SK-N-SH treated with all-trans-retinoic acid at 6 μM for 48 hours (cell line): Measurements from ENCODE around the gene EGLN1.
A peak's percentile ranks its signal among the peaks of the same experiment; 100 is the strongest.

Experiments
- ATAC-seq: fragments of 200-7000 bp; cut with Tn5 transposase; 3 replicates; pipeline ENCODE4 v1.9.1; 2020; ENCODE audit warnings: mild to moderate bottlenecking, moderate library complexity
- ARNTL ChIP-seq: fragments of 450-650 bp; formaldehyde crosslinking; IDR thresholded peaks from 2 replicates; pipeline ENCODE4 v1.5.0; 2020; ENCODE audit warnings: low read depth, mild to moderate bottlenecking, moderate library complexity, borderline replicate concordance
- BACH2 ChIP-seq: fragments of 250-450 bp; sonication (Bioruptor Pico); IDR thresholded peaks from 2 replicates; pipeline ENCODE4 v1.9.0; 2021; ENCODE audit warnings: mild to moderate bottlenecking, borderline replicate concordance
- CREB5 ChIP-seq: fragments of 250-450 bp; sonication (Bioruptor Pico); IDR thresholded peaks from 2 replicates; pipeline ENCODE4 v1.5.1; 2020; ENCODE audit warnings: low read depth, mild to moderate bottlenecking, moderate library complexity
- CSDC2 ChIP-seq: fragments of 250-450 bp; sonication (Bioruptor Pico); IDR thresholded peaks from 2 replicates; pipeline ENCODE4 v1.5.0; 2020; ENCODE audit warnings: mild to moderate bottlenecking, moderate library complexity
- CSRNP3 ChIP-seq: fragments of 250-450 bp; sonication (Bioruptor Pico); IDR thresholded peaks from 2 replicates; pipeline ENCODE4 v1.5.1; 2021; ENCODE audit warnings: mild to moderate bottlenecking, moderate library complexity
- ESRRG ChIP-seq: fragments of 250-450 bp; sonication (Bioruptor Pico); IDR thresholded peaks from 2 replicates; pipeline ENCODE4 v1.6.1; 2021; ENCODE audit warnings: mild to moderate bottlenecking
- ISL1 ChIP-seq: fragments of 250-450 bp; sonication (Bioruptor Pico); IDR thresholded peaks from 2 replicates; pipeline ENCODE4 v2.1.2; 2022; ENCODE audit warnings: mild to moderate bottlenecking, moderate library complexity
- OSR1 ChIP-seq: fragments of 250-450 bp; sonication (Bioruptor Pico); IDR thresholded peaks from 2 replicates; pipeline ENCODE4 v1.8.0; 2022; ENCODE audit warnings: moderate library complexity, mild to moderate bottlenecking, inconsistent platforms
- PATZ1 ChIP-seq: fragments of 250-450 bp; sonication (Bioruptor Pico); IDR thresholded peaks from 2 replicates; pipeline ENCODE4 v1.8.0; 2020; ENCODE audit warnings: mild to moderate bottlenecking, moderate library complexity, borderline replicate concordance
- POU6F1 ChIP-seq: fragments of 250-450 bp; sonication (Bioruptor Pico); IDR thresholded peaks from 2 replicates; pipeline ENCODE4 v1.8.0; 2021; ENCODE audit warnings: low read depth, mild to moderate bottlenecking, moderate library complexity, borderline replicate concordance
- PPARA ChIP-seq: fragments of 250-450 bp; sonication (Bioruptor Pico); IDR thresholded peaks from 2 replicates; pipeline ENCODE4 v1.5.0; 2020; ENCODE audit warnings: mild to moderate bottlenecking, borderline replicate concordance
- RARB ChIP-seq: fragments of 250-450 bp; sonication (Bioruptor Pico); IDR thresholded peaks from 2 replicates; pipeline ENCODE4 v1.8.0; 2021; ENCODE audit warnings: mild to moderate bottlenecking, moderate library complexity
- TCF4 ChIP-seq: fragments of 250-450 bp; sonication (Bioruptor Pico); IDR thresholded peaks from 2 replicates; pipeline ENCODE4 v1.8.0; 2021; ENCODE audit warnings: mild to moderate bottlenecking, moderate library complexity, borderline replicate concordance
- TOX ChIP-seq: fragments of 250-450 bp; sonication (Bioruptor Pico); IDR thresholded peaks from 2 replicates; pipeline ENCODE4 v1.8.0; 2021; ENCODE audit warnings: mild to moderate bottlenecking, moderate library complexity, borderline replicate concordance
- ZC3H10 ChIP-seq: fragments of 250-450 bp; sonication (Bioruptor Pico); IDR thresholded peaks from 2 replicates; pipeline ENCODE4 v1.5.1; 2021; ENCODE audit warnings: mild to moderate bottlenecking, moderate library complexity
- ZFP3 ChIP-seq: fragments of 250-450 bp; sonication (Bioruptor Pico); IDR thresholded peaks from 2 replicates; pipeline ENCODE4 v1.5.0; 2020; ENCODE audit warnings: mild to moderate bottlenecking, moderate library complexity
- ZNF565 ChIP-seq: fragments of 450-650 bp; formaldehyde crosslinking; conservative IDR thresholded peaks from 2 replicates; pipeline ENCODE4 v1.5.0; 2020; ENCODE audit warnings: low read depth, mild to moderate bottlenecking, moderate library complexity
- ZNF70 ChIP-seq: fragments of 450-650 bp; formaldehyde crosslinking; IDR thresholded peaks from 2 replicates; pipeline ENCODE4 v1.5.0; 2020; ENCODE audit warnings: mild to moderate bottlenecking, moderate library complexity
- ZNF8 ChIP-seq: fragments of 450-650 bp; formaldehyde crosslinking; IDR thresholded peaks from 2 replicates; pipeline ENCODE4 v1.5.0; 2020; ENCODE audit warnings: mild to moderate bottlenecking, moderate library complexity

Gene EGLN1

GRCh38 chr1:231393668-231394067, 28.4 kb downstream of the EGLN1 start:
- peak; percentile 14 for ATAC-seq
- TF ChIP-seq TOX (CRISPR knock-in tag) (peak; percentile 93), ZNF565 (CRISPR knock-in tag) (no peak), PPARA (CRISPR knock-in tag) (no peak), CSDC2 (CRISPR knock-in tag) (0 out of 2 replicates have a peak, but pooled peaks have one; percentile 60), ISL1 (CRISPR knock-in tag) (peak; percentile 73), POU6F1 (CRISPR knock-in tag) (no peak), OSR1 (CRISPR knock-in tag) (peak; percentile 91), ZC3H10 (CRISPR knock-in tag) (peak; percentile 92)

GRCh38 chr1:231392389-231393131, 29.5 kb downstream of the EGLN1 start:
- no peak for ATAC-seq
- no peak for TF ChIP-seq TCF4 (CRISPR knock-in tag)
- TF ChIP-seq ZFP3 (CRISPR knock-in tag) = no peak
- TF ChIP-seq PPARA (CRISPR knock-in tag) = no peak
- no peak for TF ChIP-seq ZC3H10 (CRISPR knock-in tag)
- TF ChIP-seq ZNF8 (CRISPR knock-in tag) = no peak
- no peak for TF ChIP-seq ZNF70 (CRISPR knock-in tag)

- TF ChIP-seq ZFP3 (CRISPR knock-in tag) = no peak
- no peak for TF ChIP-seq RARB (CRISPR knock-in tag)
- no peak for TF ChIP-seq CREB5
- peak; percentile 77 for TF ChIP-seq TOX (CRISPR knock-in tag)
- TF ChIP-seq OSR1 (CRISPR knock-in tag) = no peak
- TF ChIP-seq, all 23 proteins: peak for 1
- peak; percentile 66 for ATAC-seq
These were observed 32.0 kb downstream of the EGLN1 start for GRCh38 chr1:231390071-231390470.

GRCh38 chr1:231387770-231388669, 34.1 kb downstream of the EGLN1 start:
- no peak for TF ChIP-seq ZNF565 (CRISPR knock-in tag)
- no peak for TF ChIP-seq POU6F1 (CRISPR knock-in tag)
- no peak for TF ChIP-seq ZNF70 (CRISPR knock-in tag)
- TF ChIP-seq ESRRG (CRISPR knock-in tag) = no peak
- TF ChIP-seq ZFP3 (CRISPR knock-in tag) = no peak
- TF ChIP-seq CSDC2 (CRISPR knock-in tag) = no peak
- peak; percentile 53 for ATAC-seq

GRCh38 chr1:231386466-231386865, 35.6 kb downstream of the EGLN1 start:
- no peak for ATAC-seq
- no peak for TF ChIP-seq ISL1 (CRISPR knock-in tag)
- TF ChIP-seq RARB (CRISPR knock-in tag) = no peak
- TF ChIP-seq CSRNP3 = no peak
- no peak for TF ChIP-seq ARNTL (CRISPR knock-in tag)
- TF ChIP-seq OSR1 (CRISPR knock-in tag) = no peak
- no peak for TF ChIP-seq PATZ1 (CRISPR knock-in tag)
- TF ChIP-seq BACH2 (CRISPR knock-in tag) = no peak
- no peak for TF ChIP-seq PPARA (CRISPR knock-in tag)
- no peak for TF ChIP-seq TOX (CRISPR knock-in tag)
- no peak for TF ChIP-seq TCF4 (CRISPR knock-in tag)
- no peak for TF ChIP-seq POU6F1 (CRISPR knock-in tag)
- TF ChIP-seq ZFP3 (CRISPR knock-in tag) = no peak
- TF ChIP-seq ZNF565 (CRISPR knock-in tag) = no peak
